T-helper 17 cell (primary cell): ENCODE results near the gene CD276. TPM values are rescaled to one million over a fixed set of nuclear protein-coding genes. Genes with fewer than 3 reads are reported as not detected.
A peak's percentile ranks its signal among the peaks of the same experiment; 100 is the strongest.

ENCODE experiments used
- ATAC-seq: fragments of 150-1000 bp; cut with Tn5 transposase; 2 replicates; pipeline ENCODE4 v1.10.0; 2021; ENCODE audit warnings: mild to moderate bottlenecking, moderate library complexity
- DNase-seq, 3 donors: peaks; one replicate each; pipeline versions ENCODE4 v3.0.0 to v3.0.0-alpha.2; 2020 to 2021
- H3K9me3 ChIP-seq: one replicate; pipeline ENCODE4 v1.7.0; 2013; ENCODE audit warnings: low read length, mild to moderate bottlenecking; ENCODE audit not compliant: control insufficient read depth, poor library complexity, severe bottlenecking
- H3K27ac Mint-ChIP-seq: one replicate; pipeline ENCODE4 v1.8.0; 2022; ENCODE audit warnings: mild to moderate bottlenecking, moderate library complexity, mixed read lengths
- H3K27me3 Mint-ChIP-seq: one replicate; pipeline ENCODE4 v1.8.0; 2022; ENCODE audit warnings: mixed read lengths
- H3K36me3 Mint-ChIP-seq: one replicate; pipeline ENCODE4 v1.8.0; 2022; ENCODE audit warnings: low read depth, mixed read lengths
- H3K4me1 Mint-ChIP-seq: one replicate; pipeline ENCODE4 v1.8.0; 2022; ENCODE audit warnings: mild to moderate bottlenecking, mixed read lengths
- H3K4me3 Mint-ChIP-seq: one replicate; pipeline ENCODE4 v1.8.0; 2022; ENCODE audit warnings: mild to moderate bottlenecking, moderate library complexity, mixed read lengths
- total RNA-seq, 4 donors: library from RNA in 2 of 4; stranded (reverse) in 2 of 4; gene quantifications; one replicate each; pipeline ENCODE4 v1.2.3 and lab custom pipeline; 2022 to 2026

Gene CD276
- total RNA-seq, 2 donors from 2014 or later: not detected

- no peak overlapping the region for H3K4me3 Mint-ChIP-seq
- H3K27ac Mint-ChIP-seq: no peak overlapping the region
- no peaks in the 10 kb centered on the region for H3K9me3 ChIP-seq
- H3K4me1 Mint-ChIP-seq: peaks cover 9% of the 10 kb centered on the region
- ATAC-seq (no peak), DNase-seq (no peak)
- H3K36me3 Mint-ChIP-seq: peaks cover 7% of the 10 kb centered on the region
- peaks cover 43% of the 10 kb centered on the region for H3K27me3 Mint-ChIP-seq
Measured at GRCh38 chr15:73678498-73678897, 5.7 kb upstream of the CD276 start.

GRCh38 chr15:73679180-73679579 lies 5.0 kb upstream of the CD276 start:
- ATAC-seq: no peak
- peaks cover 8% of the 10 kb centered on the region for H3K4me1 Mint-ChIP-seq
- H3K27me3 Mint-ChIP-seq: peaks cover 39% of the 10 kb centered on the region
- no peak overlapping the region for H3K4me3 Mint-ChIP-seq
- no peak overlapping the region for H3K27ac Mint-ChIP-seq
- DNase-seq: no peak
- peaks cover 3% of the 10 kb centered on the region for H3K36me3 Mint-ChIP-seq
- no peaks in the 10 kb centered on the region for H3K9me3 ChIP-seq

GRCh38 chr15:73679964-73680363 lies 4.2 kb upstream of the CD276 start:
- peaks cover 8% of the 10 kb centered on the region for H3K4me1 Mint-ChIP-seq

GRCh38 chr15:73680549-73680948 lies 3.6 kb upstream of the CD276 start:
- H3K9me3 ChIP-seq: no peaks in the 10 kb centered on the region
- H3K36me3 Mint-ChIP-seq: peaks cover 3% of the 10 kb centered on the region
- no peak overlapping the region for H3K4me3 Mint-ChIP-seq
- peaks cover 13% of the 10 kb centered on the region for H3K4me1 Mint-ChIP-seq
- no peak overlapping the region for H3K27ac Mint-ChIP-seq
- peaks cover 47% of the 10 kb centered on the region for H3K27me3 Mint-ChIP-seq
- no peak for ATAC-seq
- no peak for DNase-seq

More at GRCh38 chr15:73679964-73680363, 4.2 kb upstream of the CD276 start:
- H3K9me3 ChIP-seq: no peaks in the 10 kb centered on the region
- Mint-ChIP-seq H3K27ac (no peak overlapping the region), H3K27me3 (peaks cover 41% of the 10 kb centered on the region), H3K36me3 (peaks cover 3% of the 10 kb centered on the region), H3K4me3 (no peak overlapping the region)
- ATAC-seq: no peak
- DNase-seq: no peak

- no peak for DNase-seq
- no peak for ATAC-seq
- H3K4me3 Mint-ChIP-seq: no peak overlapping the region
- H3K27ac Mint-ChIP-seq: no peak overlapping the region
- H3K36me3 Mint-ChIP-seq: peaks cover 3% of the 10 kb centered on the region
- no peaks in the 10 kb centered on the region for H3K9me3 ChIP-seq
- peaks cover 52% of the 10 kb centered on the region for H3K27me3 Mint-ChIP-seq
- peaks cover 15% of the 10 kb centered on the region for H3K4me1 Mint-ChIP-seq
Measured at GRCh38 chr15:73681063-73681462, 3.1 kb upstream of the CD276 start.

- H3K9me3 ChIP-seq: no peaks in the 10 kb centered on the region
- ATAC-seq: no peak
- H3K27ac Mint-ChIP-seq: no peak overlapping the region
- H3K4me1 Mint-ChIP-seq: peaks cover 15% of the 10 kb centered on the region
- H3K4me3 Mint-ChIP-seq: no peak overlapping the region
- no peak for DNase-seq
- H3K27me3 Mint-ChIP-seq: peaks cover 61% of the 10 kb centered on the region
- peaks cover 3% of the 10 kb centered on the region for H3K36me3 Mint-ChIP-seq
Measured at GRCh38 chr15:73681856-73682599, 2.2 kb upstream of the CD276 start.

- H3K27me3 Mint-ChIP-seq: peaks cover 66% of the 10 kb centered on the region
Measured at GRCh38 chr15:73682600-73683090, 1.5 kb upstream of the CD276 start.

GRCh38 chr15:73683257-73683776 lies 866 bp upstream of the CD276 start:
- H3K36me3 Mint-ChIP-seq: peaks cover 3% of the 10 kb centered on the region
- H3K27ac Mint-ChIP-seq: peak overlapping the region; percentile 60
- peaks cover 15% of the 10 kb centered on the region for H3K4me1 Mint-ChIP-seq
- DNase-seq (no peak), ATAC-seq (no peak)
- H3K27me3 Mint-ChIP-seq: peaks cover 69% of the 10 kb centered on the region
- H3K9me3 ChIP-seq: no peaks in the 10 kb centered on the region
- H3K4me3 Mint-ChIP-seq: peak overlapping the region; percentile 82

More at GRCh38 chr15:73682600-73683090, 1.5 kb upstream of the CD276 start:
- H3K9me3 ChIP-seq: no peaks in the 10 kb centered on the region
- Mint-ChIP-seq H3K4me3 (peak overlapping the region; percentile 82), H3K36me3 (peaks cover 3% of the 10 kb centered on the region), H3K4me1 (peaks cover 15% of the 10 kb centered on the region), H3K27ac (peak overlapping the region; percentile 60)
- no peak for ATAC-seq
- no peak for DNase-seq

GRCh38 chr15:73684581-73685455 lies 635 bp downstream of the CD276 start:
- peak overlapping the region; percentile 73 for H3K27ac Mint-ChIP-seq
- H3K36me3 Mint-ChIP-seq: no peaks in the 10 kb centered on the region
- H3K4me1 Mint-ChIP-seq: peaks cover 15% of the 10 kb centered on the region
- ATAC-seq (no peak), DNase-seq (no peak)
- H3K27me3 Mint-ChIP-seq: peaks cover 64% of the 10 kb centered on the region
- H3K9me3 ChIP-seq: no peaks in the 10 kb centered on the region
- peak overlapping the region; percentile 88 for H3K4me3 Mint-ChIP-seq

GRCh38 chr15:73685981-73686380 lies 1.8 kb downstream of the CD276 start:
- Mint-ChIP-seq H3K36me3 (no peaks in the 10 kb centered on the region), H3K27me3 (peaks cover 64% of the 10 kb centered on the region), H3K27ac (no peak overlapping the region), H3K4me3 (peak overlapping the region; percentile 21), H3K4me1 (peaks cover 15% of the 10 kb centered on the region)
- ATAC-seq: no peak
- H3K9me3 ChIP-seq: no peaks in the 10 kb centered on the region
- no peak for DNase-seq

- peaks cover 56% of the 10 kb centered on the region for H3K27me3 Mint-ChIP-seq
- no peak overlapping the region for H3K27ac Mint-ChIP-seq
- H3K36me3 Mint-ChIP-seq: no peaks in the 10 kb centered on the region
- no peaks in the 10 kb centered on the region for H3K9me3 ChIP-seq
- ATAC-seq (no peak), DNase-seq (no peak)
- peaks cover 11% of the 10 kb centered on the region for H3K4me1 Mint-ChIP-seq
- H3K4me3 Mint-ChIP-seq: no peak overlapping the region
Measured at GRCh38 chr15:73686781-73687256, 2.6 kb downstream of the CD276 start.

GRCh38 chr15:73687351-73687750 lies 3.2 kb downstream of the CD276 start:
- H3K27me3 Mint-ChIP-seq: peaks cover 51% of the 10 kb centered on the region
- no peak overlapping the region for H3K4me3 Mint-ChIP-seq
- peaks cover 11% of the 10 kb centered on the region for H3K4me1 Mint-ChIP-seq
- H3K36me3 Mint-ChIP-seq: no peaks in the 10 kb centered on the region
- ATAC-seq (no peak), DNase-seq (no peak)
- no peak overlapping the region for H3K27ac Mint-ChIP-seq
- H3K9me3 ChIP-seq: no peaks in the 10 kb centered on the region

- no peak for DNase-seq
- peaks cover 11% of the 10 kb centered on the region for H3K4me1 Mint-ChIP-seq
- H3K36me3 Mint-ChIP-seq: no peaks in the 10 kb centered on the region
- ATAC-seq: no peak
- H3K9me3 ChIP-seq: no peaks in the 10 kb centered on the region
- H3K27me3 Mint-ChIP-seq: peaks cover 50% of the 10 kb centered on the region
- H3K4me3 Mint-ChIP-seq: no peak overlapping the region
- no peak overlapping the region for H3K27ac Mint-ChIP-seq
Measured at GRCh38 chr15:73688455-73688854, 4.3 kb downstream of the CD276 start.
